MM.1S (cell line): Measurements from ENCODE around the gene FRMD4B.

ENCODE experiments used
- CTCF ChIP-seq: fragments of 300-600 bp; sonication (generic); IDR thresholded peaks from 2 replicates; pipeline ENCODE4 v1.5.1; 2016; ENCODE audit warnings: antibody characterized with exemption, low read length, mixed read lengths
- EZH2 ChIP-seq: fragments of 300-600 bp; sonication (generic); optimal IDR thresholded peaks from 2 replicates; pipeline ENCODE3; 2017; ENCODE audit warnings: low read depth, mild to moderate bottlenecking, antibody characterized with exemption, low read length, mixed read lengths
- EZH2phosphoT487 ChIP-seq: fragments of 300-600 bp; sonication (generic); IDR thresholded peaks from 2 replicates; pipeline ENCODE4 v1.6.1; 2018; ENCODE audit warnings: antibody characterized with exemption, low read length

- TF ChIP-seq CTCF (no peak), EZH2phosphoT487 (no peak), EZH2 (no peak)
These were observed 54.9 kb downstream of the FRMD4B start for GRCh38 chr3:69330891-69331400.
